GM19328 (cell line): Measurements from ENCODE around the gene ZNF180.
"Not testable (repeated sequence)": the region's sequence is repeated elsewhere in the genome, so short reads cannot be mapped to it uniquely, and the experiment has no call there.

Experiments
- ATAC-seq: cut with Tn5 transposase; IDR thresholded peaks from one replicate; pipeline ENCODE4 v1.9.1; 2021; ENCODE audit warnings: mild to moderate bottlenecking, moderate library complexity; ENCODE audit not compliant: unreplicated experiment

Gene ZNF180

GRCh38 chr19:44499962-44500949 lies at the start of gene ZNF180:
Gene ZNF180 (minus strand): TSS chr19:44500522. CDS start chr19:44497334, 3,188 bp downstream.
- ATAC-seq = peak; percentile 84

GRCh38 chr19:44549507-44549906 lies 49.2 kb upstream of the ZNF180 start:
- ATAC-seq = no peak

GRCh38 chr19:44548736-44549135 lies 48.4 kb upstream of the ZNF180 start:
- ATAC-seq = no peak

GRCh38 chr19:44544031-44544430 lies 43.7 kb upstream of the ZNF180 start:
- ATAC-seq = no peak

- no peak for ATAC-seq
These were observed 42.3 kb upstream of the ZNF180 start for GRCh38 chr19:44542671-44543070.

- ATAC-seq = no peak
These were observed 40.4 kb upstream of the ZNF180 start for GRCh38 chr19:44540736-44541135.

- no peak for ATAC-seq
These were observed 39.7 kb upstream of the ZNF180 start for GRCh38 chr19:44539991-44540390.

GRCh38 chr19:44539236-44539826 lies 39.0 kb upstream of the ZNF180 start:
- no peak for ATAC-seq

GRCh38 chr19:44535361-44535760 lies 35.0 kb upstream of the ZNF180 start:
- not testable (repeated sequence) for ATAC-seq

GRCh38 chr19:44532819-44533218 lies 32.5 kb upstream of the ZNF180 start:
- no peak for ATAC-seq

- no peak for ATAC-seq
These were observed 30.5 kb upstream of the ZNF180 start for GRCh38 chr19:44530777-44531176.

- no peak for ATAC-seq
These were observed 29.2 kb upstream of the ZNF180 start, which contains the start of gene CEACAM20 for GRCh38 chr19:44529536-44529935. Gene CEACAM20 (minus strand): TSS chr19:44529675. CDS start chr19:44529509, 166 bp downstream.

- no peak for ATAC-seq
These were observed 27.2 kb upstream of the ZNF180 start for GRCh38 chr19:44527554-44527953.

- no peak for ATAC-seq
These were observed 25.6 kb upstream of the ZNF180 start for GRCh38 chr19:44525721-44526430.

- ATAC-seq = no peak
These were observed 21.0 kb upstream of the ZNF180 start for GRCh38 chr19:44521370-44521769.

- no peak for ATAC-seq
These were observed 16.8 kb upstream of the ZNF180 start for GRCh38 chr19:44517146-44517545.

- no peak for ATAC-seq
These were observed 15.6 kb upstream of the ZNF180 start for GRCh38 chr19:44515907-44516306.

- no peak for ATAC-seq
These were observed 14.7 kb upstream of the ZNF180 start for GRCh38 chr19:44515031-44515430.

GRCh38 chr19:44512326-44513298 lies 12.3 kb upstream of the ZNF180 start:
- ATAC-seq = no peak

- no peak for ATAC-seq
These were observed 9.2 kb upstream of the ZNF180 start for GRCh38 chr19:44509478-44509877.
